Amniotic stem cell (primary cell): ENCODE data around the gene SNIP1.
"Not testable (repeated sequence)": the region's sequence is repeated elsewhere in the genome, so short reads cannot be mapped to it uniquely, and the experiment has no call there.

Experiments
- DNase-seq: peaks from one replicate; lab custom pipeline; 2025; lab: John Stamatoyannopoulos, UW

SNIP1 gene

GRCh38 chr1:37513795-37514349 lies 40.2 kb downstream of the SNIP1 start:
- no peak for DNase-seq

DNA sequence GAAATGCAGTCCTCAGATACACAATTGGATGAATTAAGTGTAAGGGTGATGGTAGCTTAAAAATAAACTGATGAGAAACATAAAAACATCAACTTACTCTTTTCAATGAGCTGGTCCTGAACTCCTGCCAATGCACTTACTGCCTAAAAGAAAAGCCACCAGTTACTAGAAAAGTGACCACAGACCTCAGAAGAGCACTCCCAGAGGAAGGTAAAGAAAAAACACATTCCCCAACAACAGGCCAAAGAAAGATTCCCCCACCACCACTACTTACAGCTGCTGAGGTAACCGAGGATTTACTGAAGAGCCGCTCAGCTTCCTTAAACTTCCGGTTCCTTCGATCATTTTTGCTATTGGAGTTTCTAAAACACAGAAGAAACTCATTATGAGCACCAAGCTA lies 44.9 kb downstream of the SNIP1 start:
- DNase-seq, result no peak

GRCh38 chr1:37506740-37507139 lies 47.4 kb downstream of the SNIP1 start:
- no peak for DNase-seq

- not testable (repeated sequence) for DNase-seq
Measured at GRCh38 chr1:37502791-37503190, 51.3 kb downstream of the SNIP1 start.

GRCh38 chr1:37502104-37502503 lies 52.0 kb downstream of the SNIP1 start:
- DNase-seq, result no peak

GRCh38 chr1:37501661-37502060 lies 52.4 kb downstream of the SNIP1 start:
- DNase-seq, result no peak

DNA sequence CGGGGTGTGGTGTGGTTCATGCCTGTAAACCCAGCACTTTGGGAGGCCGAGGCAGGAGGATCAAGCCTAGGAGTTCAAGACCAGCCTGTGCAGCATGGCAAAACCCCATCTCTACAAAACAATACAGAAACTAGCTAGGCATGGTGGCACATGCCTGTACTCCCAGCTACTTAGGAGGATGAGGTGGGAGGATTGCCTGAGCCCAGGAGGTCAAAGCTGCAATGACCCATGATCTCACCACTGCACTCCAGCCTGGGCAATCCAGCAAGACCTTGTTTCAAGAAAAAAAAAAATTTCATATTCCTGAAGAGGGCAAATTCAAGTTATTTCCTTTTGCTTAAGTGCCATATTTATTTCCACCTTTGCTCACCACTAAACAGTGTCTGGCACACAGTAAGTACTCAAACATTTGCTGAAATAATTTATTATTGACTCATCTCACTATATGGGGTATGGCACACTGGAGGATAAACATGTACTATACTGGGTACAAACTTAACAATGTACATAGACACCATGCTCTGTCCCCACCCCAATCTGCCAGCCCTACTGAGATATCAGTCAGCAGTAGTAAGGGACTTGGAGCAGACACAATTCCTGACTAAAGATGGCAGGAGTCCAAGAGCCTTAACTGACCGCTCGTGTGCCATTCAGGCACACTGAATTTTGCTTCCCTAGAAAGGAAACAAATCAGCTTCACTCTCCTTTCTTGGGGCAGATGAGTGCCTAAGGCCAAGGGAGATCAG lies 55.0 kb downstream of the SNIP1 start:
- no peak for DNase-seq

DNA sequence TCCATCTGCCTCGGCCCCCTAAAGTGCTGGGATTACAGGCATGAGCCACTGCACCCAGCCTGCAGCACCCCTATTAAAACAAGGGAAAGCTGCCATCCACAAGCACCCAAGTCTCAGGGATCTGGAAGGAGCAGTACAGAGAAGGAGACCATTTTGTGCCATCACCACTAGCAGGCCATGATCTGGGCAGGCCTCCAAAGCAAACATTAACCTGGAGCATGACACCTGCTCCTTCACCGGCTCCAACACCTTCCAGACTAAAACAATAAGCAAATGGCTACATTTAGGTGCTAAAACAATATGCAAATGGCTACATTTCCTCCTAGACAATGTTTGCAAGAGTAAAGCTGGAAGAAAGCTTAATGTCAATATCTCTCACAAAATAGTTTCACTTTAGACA lies 56.3 kb downstream of the SNIP1 start:
- no peak for DNase-seq

DNA sequence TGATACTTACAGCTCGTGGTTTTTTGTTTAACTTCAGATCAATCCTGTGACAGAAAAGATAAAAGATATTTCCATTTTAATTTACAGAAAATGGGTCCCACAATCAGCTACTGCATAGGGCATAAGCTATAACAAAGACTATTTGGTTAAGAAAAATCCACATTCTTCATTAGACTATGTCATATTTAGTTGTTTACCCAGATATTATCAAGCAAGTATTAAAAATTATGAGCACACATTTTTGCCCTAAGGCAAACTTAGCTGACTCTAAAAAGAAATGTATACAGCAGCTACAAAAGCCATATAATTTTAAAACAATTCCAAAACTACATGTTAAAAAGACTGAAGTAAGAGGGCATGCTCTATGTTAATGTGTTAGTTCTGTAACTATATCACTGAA lies 58.2 kb downstream of the SNIP1 start:
- no peak for DNase-seq

DNA sequence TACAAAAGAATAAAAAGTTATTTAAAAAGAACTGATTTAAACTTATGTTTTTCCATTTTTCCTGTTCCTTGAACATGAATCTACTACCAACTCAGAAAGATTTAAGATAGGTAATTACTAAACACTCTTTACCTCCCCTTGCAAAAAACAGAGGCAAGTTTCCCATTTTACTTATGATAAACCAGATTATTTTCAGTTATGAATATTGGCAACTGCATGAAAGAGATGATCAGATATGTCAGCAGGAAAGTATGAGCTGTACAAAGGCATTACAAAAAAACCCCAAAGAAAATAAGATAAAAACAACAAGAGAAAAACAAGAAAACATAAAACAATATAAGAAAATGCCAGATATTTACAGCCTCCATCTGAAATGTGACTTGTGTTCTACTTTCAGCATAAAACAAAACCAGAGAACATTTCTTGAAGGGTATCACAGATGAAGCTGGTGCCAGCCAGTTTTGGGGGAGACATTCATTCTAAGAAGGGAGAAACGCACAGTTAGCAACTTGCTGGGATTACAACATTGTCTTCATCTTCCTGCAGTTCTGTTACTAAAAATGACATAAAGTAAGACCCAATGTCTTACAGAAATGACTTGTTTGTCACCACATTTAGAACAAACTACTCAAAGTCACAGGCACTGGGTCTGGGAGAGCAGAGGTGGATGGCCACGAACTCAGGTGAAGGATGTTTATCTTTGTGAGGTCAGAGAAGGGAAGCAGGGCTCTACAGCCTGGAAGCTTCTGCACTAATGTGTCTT lies 60.6 kb downstream of the SNIP1 start:
- no peak for DNase-seq

DNA sequence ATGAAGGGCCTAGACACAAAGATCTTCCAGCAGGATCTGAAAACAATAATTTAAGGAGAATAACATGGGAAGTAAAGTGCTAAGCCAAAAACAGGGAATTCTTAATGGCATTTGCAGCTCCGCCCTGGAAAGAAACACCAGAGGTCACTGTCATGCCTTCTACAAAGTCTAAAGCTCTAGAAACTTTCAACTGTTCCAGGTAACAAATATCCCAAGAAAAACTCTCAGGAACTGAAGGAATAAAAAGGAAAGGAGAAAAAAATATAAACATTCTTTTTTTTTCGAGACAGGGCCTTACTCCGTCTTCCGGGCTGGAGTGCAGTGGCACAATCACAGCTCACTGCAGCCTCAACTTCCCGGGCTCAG lies 66.5 kb downstream of the SNIP1 start:
- no peak for DNase-seq

GRCh38 chr1:37486680-37487618 lies 67.1 kb downstream of the SNIP1 start:
- DNase-seq, result no peak

DNA sequence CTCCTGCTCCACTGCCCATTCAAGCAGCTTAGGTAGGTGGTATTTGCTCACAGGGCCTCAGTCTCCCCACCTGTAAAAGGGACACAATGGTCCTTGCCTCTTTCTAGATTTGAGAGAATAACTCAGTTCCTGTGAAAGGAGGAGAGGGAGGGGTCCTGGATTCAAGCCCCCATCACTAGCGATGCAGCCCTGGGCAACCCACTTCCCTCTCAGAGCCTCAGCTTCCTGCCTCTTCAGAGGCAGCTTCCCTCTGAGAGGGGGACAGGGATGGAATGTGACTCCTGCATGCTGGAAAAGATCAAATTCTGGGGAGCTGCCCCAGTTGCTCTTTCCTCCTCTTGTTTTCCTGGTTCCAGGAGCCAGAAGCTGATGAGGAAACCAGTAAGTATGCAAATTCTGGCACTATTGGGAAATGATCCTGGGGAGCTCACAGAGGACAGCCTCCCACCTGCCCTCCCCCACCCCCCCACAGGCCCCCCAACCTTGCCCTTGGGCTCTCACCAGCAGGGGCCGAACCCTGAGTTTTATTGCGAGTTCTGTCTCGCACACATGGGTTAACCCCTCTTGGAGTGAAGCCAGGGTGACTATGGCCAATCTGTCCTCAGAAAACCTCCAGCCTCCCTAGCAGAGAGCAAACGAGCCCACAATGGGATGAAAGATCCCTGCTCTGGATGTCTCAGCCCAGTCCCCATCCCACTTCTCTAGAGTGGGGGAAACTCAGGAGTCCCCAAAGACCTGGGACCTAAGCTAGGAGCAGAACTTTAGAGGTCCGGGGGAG lies 68.0 kb downstream of the SNIP1 start:
- DNase-seq, result no peak
